DMS79 treated with DMSO at 0.1 percent for 48 hours (cell line): ENCODE data around the gene OPHN1.

Experiments used
- DNase-seq: peaks from one replicate; lab custom pipeline; 2025; lab: John Stamatoyannopoulos, UW

The OPHN1 gene, protein sequence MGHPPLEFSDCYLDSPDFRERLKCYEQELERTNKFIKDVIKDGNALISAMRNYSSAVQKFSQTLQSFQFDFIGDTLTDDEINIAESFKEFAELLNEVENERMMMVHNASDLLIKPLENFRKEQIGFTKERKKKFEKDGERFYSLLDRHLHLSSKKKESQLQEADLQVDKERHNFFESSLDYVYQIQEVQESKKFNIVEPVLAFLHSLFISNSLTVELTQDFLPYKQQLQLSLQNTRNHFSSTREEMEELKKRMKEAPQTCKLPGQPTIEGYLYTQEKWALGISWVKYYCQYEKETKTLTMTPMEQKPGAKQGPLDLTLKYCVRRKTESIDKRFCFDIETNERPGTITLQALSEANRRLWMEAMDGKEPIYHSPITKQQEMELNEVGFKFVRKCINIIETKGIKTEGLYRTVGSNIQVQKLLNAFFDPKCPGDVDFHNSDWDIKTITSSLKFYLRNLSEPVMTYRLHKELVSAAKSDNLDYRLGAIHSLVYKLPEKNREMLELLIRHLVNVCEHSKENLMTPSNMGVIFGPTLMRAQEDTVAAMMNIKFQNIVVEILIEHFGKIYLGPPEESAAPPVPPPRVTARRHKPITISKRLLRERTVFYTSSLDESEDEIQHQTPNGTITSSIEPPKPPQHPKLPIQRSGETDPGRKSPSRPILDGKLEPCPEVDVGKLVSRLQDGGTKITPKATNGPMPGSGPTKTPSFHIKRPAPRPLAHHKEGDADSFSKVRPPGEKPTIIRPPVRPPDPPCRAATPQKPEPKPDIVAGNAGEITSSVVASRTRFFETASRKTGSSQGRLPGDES

DNA sequence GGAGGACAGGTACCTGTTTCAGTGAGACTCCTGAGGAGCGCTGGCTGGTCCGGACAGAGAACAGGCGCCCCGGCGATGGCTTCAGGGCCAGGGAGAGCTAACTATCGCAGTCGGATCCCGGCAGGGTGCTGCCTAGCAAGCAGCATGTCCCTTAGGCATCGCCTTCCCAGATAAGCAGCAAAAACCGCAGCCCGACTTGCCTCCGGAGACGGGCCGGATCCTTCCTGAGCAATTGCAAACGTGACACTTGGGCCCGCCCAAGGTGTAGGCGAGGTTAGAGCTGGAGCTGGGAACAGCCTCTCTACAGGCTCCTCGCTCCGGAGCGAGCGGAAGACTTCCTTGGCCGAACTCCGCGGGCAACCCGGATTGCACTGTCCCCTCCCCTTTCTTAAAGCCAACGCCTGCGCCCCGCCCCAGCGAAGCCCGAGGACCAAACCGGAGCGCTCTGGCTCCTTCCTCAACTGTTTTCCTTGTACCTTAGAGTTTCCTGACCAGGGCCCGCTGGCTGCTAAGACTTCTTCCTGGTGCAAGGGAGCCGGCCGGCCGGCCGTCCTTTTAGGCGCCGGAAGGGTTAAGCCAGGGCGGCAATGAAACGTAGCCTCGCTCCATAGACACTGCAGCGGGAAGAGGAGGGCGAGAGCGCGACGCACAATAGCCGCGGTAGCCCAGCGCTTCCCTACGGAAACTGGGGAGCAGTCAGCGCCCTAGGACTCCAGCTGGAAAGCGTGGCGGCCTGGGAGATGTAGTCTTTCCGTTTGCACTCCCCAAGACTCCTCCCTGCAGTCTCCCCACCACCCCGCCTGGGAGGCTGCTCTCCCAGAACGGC is at the start of gene OPHN1:
OPHN1 (minus strand) TSS at position 341 of the 826 bp plus-strand sequence. CDS start 475 bp downstream, outside the sequence.
- peak; percentile 55 for DNase-seq

DNA sequence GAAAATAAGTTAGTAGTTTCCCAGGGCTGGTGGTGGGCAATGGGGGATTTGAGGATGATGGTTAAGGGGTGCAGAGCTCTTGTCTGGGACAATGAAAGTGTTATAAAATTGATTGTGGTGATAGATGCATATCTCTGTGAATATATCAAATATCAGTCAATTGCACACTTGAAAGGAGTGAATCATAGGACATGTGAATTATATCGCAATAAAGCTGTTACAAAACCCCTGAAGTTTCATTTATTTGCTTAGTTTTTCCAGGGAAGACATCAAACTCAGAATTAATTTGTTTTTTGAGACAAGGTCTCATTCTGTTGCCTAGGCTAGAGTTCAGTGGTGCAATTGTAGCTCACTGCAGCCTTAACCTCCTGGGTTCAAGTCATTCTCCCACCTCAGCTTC is 47.7 kb upstream of the OPHN1 start:
- DNase-seq = no peak

DNA sequence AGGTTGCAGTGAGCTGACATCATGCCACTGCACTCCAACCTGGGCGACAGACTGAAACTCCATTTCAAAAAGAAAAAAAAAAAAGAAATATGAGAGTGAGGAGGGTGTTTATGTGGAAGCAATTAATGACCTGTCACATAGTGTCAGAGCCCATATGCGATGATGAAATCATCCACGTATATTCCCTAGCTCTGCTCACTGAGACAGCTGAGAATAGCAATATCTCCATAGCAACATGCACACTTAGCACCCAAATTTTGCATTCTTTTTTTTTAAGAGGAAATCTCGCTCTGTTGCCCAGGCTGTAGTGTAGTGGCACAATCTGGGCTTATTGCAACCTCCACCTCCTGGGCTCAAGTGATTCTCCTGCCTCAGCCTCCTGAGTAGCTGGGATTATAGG is 31.5 kb upstream of the OPHN1 start:
- DNase-seq = no peak

DNA sequence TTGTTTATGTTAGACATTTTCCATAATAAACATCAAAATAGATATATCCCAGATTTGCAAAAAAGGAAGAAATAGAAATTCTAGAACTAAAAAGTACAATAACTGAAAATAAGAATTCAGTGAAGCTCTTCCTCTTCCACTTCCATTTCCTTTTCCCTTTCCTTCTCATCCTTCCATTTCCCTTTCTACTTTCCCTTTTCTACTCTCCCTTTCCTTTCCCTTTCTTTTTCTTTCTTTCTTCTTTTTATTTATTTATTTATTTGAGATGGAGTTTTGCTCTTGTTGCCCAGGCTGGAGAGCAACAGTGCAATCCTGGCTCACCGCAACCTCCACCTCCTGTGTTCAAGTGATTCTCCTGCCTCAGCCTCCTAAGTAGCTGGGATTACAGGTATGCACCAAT is 30.6 kb upstream of the OPHN1 start:
- DNase-seq = no peak

DNA sequence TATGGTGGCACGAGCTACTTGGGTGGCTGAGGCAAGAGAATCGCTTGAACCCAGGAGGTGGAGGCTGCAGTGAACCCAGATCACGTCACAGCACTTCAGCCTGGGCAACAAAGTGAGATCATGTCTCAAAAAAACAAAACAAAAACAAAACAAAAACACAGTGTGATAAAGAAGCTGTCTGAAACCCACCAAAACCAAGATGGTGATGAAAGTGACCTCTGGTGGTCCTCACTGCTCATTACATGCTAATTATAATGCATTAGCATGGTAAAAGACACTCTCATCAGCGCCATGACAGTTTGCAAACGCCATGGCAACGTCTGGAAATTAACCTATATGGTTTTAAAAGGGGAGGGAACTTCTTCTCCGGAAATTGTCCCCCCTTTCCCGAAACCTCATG is 29.4 kb upstream of the OPHN1 start:
- peak; percentile 2 for DNase-seq

DNA sequence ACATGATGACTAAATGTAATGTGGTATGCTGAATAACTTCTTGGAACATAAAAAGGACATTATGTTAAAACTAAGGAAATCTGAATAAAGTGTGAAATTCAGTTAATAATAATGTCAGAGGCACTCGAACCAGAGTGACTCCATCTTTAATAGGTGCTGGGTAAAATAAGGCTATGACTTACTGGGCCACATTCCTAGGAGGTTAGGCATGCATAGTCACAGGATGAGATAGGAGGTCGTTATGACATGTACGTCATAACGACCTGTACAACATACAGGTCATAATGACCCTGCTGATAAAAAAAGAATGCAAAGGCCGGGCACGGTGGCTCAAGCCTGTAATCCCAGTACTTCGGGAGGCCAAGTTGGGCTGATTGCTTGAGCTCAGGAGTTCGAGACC is 28.9 kb upstream of the OPHN1 start:
- no peak for DNase-seq

DNA sequence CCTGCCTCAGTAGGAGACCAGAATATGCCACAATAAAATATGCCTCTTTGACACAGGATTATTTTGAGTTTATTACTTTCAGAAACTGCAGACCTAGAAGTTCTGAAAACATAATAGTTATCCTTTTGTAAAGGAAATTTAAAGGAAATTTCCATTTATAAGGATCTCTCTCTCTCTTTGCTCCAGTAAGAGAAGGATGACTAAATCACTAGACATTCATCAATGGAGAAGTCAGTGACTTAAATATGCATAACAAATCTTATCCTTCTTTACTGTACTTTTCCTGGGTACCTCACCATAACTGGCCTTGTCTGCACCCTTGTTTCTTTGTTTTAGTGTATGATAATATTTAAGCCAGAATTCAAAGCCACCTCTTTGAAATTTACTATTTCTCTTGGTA is 28.3 kb upstream of the OPHN1 start:
- DNase-seq = no peak

DNA sequence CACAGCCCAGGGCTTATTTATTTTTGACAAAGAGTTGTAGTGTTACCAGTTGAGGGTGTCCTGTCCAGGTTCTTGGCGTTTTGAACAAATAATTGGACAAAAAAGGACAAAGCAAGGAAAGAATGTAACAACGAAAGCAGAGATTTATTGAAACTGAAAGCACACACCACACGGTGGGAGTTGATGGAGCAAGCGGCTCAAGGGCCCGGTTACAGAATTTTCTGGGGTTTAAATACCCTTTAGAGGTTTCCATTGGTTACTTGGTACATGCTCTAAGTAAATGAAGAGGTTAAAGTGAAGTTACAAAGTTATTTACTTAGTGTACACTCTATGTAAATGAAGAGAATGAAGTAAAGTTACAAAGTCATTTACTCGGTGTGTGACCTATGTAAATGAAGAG is 27.8 kb upstream of the OPHN1 start:
- no peak for DNase-seq

DNA sequence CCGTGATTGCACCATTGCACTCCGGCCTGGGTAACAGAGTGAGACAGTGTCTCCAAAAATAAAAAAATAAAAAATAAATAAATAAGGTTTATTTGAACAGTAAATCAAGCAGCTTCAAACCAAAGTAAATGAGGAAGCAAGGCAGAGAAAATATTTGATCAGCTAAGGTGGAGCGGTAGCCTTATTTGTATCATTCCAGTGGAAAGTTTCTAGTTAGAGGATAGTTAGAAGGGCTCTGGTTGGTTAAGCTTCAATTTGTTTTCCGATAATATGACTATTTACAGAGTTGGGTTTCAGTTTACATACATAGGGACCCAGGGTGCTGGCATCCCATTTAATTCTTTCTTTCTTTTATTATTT is 21.8 kb upstream of the OPHN1 start:
- DNase-seq = no peak

DNA sequence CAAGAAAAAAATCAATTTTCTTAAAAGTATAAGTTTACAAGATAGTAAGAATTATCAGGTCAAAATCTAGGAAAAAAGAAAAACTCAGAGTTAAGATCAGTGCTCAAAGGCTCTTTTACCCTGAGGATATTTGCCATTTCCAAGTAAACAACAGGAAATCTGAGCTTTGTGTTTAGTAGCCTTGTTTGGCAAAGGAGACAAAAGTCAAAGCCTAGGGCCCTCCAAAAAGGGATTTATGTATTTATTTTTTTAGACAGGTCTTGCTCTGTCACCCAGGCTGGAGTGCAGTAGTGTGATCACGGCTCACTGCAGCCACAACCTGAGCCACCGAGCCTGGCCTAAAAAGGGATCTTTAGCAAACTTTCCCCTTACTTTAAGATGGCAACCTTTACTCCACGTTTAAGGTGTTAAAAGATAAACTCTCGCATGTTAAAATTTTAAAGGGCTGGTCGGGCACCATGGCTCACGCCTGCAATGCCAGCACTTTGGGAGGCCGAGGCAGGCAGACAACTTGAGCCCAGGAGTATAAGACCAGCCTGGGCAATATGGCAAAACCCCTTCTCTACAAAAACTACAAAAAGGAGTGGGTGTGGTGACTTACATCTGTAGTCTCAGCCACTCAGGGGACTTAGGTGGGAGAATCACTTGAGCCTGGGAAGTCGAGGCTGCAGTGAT is 21.3 kb upstream of the OPHN1 start:
- DNase-seq = no peak

DNA sequence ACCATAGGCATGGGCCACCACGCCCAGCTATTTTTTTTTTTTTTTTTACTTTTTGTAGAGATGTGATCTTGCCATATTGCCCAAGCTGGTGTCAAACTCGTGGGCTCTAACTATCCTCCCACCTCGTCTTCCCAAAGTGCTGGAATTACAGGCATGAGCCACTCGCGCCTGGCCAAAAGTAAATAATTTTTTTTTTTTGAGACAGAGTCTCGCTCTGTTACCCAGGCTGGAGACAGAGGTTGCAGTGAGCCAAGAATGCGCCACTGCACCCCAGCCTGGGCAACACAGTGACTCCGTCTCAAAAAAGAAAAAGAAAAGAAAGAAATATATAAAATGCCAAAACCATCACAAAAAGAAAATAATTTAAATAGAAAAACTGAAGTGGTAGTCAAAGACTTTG is 18.4 kb upstream of the OPHN1 start:
- DNase-seq = no peak

DNA sequence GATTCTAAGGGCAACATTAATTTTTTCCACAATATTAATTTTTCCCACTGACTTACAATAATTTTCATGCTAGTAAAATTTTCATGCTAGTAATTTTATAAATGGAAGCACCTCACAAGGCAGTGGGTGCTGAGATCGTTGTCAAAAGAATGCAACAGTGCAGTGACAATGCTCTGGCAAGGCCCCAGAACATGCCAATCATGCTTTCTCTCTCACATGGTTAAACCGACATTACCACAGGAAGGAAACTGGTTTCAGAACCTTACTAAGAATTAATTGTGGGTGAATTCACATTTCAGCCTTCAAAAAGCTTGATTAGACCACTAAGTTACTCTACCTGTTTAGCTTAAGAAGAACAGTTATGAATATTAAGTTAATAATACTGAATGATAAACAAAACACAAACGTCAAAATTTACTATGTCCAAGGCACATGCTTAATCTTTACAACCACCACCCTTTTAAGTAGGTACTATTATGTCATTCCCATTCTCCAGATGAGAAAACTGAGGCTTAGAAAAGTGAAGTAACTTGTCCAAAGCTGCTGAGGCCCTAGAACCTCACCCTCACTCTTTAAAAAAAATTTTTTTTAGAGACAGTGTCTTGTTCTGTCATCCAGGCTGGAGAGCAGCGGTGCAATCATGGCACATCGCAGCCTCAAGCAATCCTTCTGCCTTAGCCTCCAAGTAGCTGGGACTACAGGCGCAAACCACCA is 10.0 kb upstream of the OPHN1 start:
- DNase-seq = no peak

DNA sequence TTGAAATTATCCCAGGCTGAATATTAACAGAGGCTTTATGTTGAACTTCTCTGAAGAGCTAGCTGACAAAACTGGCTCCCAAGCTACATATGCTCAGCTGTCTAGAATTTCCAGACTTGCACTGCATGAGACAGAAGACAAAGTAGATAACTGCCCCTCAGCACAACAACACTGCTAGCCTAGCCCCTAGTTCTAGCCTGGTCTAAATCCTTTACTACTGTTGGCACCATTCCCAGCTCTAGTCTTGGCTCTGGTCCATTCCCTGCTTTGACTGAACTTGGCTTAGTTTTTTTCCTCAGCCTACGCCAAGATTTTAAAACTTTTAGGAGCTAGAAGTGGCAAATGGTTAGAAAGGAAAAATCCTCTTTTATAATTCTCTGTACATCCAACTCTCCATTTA is 7.6 kb upstream of the OPHN1 start:
- peak; percentile 68 for DNase-seq

DNA sequence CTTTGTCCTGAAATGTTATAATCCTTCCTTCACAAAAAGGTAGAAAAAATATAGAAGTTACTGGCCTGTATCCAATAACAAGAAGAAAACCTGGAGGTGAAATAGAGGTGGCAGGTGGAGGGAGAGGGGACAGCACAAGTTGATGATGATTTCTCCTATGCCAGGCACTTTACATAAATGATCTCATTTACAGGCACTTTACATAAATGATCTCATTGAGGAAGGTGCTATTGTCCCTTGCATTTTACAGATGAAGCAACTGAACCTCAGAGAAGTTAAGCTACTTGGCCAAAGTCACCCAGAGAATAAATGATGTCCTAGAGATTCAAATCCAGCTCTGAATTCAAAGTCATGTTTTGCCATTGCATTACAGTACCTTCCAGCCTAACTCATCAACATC is 7.1 kb upstream of the OPHN1 start:
- DNase-seq = peak; percentile 4

DNA sequence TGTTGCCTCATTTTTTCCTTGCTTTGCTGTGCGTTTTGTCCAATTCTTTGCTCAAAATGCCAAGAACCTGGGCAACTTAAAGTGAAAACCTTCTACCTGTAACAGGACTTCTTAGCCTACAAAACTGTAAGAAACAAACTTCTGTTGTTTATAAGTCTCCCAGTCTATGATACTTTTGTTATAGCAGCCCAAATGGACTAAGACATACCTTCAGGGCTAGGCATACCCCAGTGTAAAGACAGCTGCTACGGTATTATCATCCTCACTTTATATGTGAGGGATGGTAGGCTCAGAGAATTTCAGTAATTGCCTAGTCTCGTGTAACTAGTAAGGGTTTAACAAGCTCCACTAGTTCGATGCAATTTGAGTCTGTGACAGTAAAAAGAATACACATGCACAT is 6.0 kb upstream of the OPHN1 start:
- no peak for DNase-seq

DNA sequence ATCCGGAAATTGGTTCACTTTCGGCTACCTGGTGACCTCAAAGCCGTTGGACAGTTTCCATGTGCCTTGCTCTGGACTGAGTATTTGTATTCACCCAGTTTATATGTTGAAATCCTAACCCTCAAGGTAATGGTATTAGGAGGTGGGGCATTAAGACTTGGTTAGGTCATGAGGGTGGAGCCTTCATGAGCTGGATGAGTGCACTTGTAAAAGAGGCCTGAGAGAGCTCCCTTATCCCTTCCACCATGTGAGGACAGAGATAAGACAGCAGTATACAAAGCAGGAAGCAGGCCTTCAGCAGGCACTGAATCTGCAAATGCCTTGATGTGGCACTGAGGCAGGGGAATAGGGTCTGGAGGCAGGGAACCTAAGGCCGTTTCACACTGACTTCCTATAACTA is 5.3 kb upstream of the OPHN1 start:
- no peak for DNase-seq

DNA sequence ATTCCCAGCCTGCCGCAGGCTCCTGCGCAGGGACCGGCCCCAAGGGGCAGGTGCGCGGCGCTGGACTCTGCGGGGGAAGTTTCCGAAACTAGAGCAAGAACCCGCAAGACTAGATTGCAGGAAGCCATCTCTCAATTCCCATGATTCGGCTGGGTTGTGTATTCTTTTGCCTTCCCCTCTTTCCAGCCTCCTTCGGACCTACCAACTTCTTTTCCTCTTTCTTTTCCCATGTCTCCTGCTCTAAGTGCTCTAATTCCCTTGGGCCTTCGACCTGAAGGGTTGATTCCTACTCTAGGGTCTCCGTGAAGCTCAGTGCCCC is 645 bp upstream of the OPHN1 start:
- DNase-seq = no peak

DNA sequence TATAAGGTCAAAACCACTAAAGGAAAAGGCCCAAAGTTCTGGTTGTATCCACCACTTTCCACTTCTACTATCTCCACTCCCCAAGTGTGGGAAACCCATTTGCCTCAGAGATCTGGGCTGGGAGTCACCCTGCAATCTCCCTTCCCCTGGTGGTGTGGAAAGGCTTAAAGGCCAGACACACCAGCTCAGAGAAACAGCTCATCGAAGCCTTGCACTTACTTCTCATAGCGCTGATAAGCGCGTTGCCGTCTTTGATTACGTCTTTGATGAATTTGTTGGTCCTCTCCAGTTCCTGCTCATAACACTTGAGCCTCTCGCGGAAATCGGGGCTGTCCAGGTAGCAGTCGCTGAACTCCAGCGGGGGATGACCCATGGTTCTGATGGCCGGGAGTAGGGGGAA is 647 bp downstream of the OPHN1 start:
- DNase-seq = peak; percentile 9

DNA sequence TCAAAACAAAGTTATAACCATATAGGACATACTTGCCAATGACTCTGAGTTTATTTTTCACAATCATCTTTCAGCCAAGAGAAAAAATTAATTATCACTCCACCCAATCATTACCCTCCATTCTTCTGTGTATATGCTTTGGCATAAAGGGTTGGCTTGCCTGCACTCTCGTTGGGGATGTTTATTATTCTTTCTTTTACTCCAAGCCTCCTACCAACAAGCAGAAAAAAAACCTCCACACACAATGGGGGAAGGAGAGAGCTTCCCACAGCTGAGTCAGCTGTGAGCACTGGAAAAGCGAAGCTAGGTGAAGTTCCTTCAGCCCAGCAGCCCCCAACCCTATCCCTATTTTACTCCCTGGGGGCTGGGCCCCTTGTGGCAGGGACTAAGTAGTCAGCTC is 1.5 kb downstream of the OPHN1 start:
- no peak for DNase-seq

DNA sequence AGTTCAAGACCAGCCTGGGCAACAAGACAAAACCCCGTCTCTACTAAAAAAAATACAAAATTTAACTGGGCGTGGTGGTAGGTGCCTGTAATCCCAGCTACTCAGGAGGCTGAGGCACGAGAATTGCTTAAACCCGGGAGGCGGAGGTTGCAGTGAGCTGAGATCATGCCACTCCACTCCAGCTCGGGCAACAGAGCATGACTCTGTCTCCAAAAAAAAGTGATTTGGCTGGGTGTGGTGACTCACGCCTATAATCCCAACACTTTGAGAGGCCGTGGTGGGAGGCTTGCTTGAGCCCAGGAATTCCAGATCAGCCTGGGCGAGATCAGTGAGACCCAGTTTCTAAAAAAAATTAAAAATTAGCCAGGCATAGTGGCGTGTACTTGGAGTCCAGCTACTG is 4.1 kb downstream of the OPHN1 start:
- DNase-seq = no peak

DNA sequence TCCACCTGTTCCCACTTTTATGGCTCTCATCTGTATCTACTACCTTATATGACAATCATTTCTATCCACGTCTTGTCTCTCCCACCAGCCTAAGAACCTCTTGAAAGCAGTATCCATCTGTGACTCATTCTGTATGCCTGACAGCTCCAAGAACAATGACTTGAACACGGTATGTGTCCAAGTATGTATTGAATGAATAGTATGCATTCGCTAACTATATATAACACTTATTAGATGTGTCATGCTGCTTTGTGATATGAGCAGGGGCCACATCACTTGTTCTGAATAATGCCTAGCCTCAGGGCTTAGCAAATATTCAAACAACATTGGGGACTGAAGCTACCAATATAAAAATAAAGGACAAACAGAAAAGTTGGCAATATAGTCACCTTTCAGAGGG is 4.9 kb downstream of the OPHN1 start:
- DNase-seq = no peak

DNA sequence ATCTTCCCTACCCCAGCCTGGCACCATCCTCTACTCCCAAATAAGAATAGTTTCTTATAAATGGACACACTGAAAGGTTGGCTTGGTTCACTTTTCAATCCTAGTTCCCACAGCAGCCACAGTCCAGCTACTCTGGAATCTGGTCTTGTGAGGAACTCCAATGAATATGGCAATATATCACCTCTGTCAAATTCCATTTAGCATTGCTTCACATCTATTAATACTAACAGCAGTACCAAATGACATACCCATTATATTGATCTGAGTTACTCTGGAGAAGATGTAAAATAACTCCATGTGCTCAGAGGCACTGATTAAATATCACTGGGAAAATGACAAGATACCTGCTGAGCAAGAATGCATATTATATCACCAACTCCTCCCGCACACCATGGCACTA is 8.6 kb downstream of the OPHN1 start:
- DNase-seq = no peak
